RWPE1 (cell line): Measurements from ENCODE around the gene SORBS1.

ENCODE experiments used
- CTCF ChIA-PET: fragments of 350-600 bp; sonication (Branson Sonifier 250); formaldehyde crosslinking; extraction: SDS; loops from one replicate; lab custom pipeline; 2021; lab: Yijun Ruan, JAX
- POLR2A ChIA-PET: fragments of 400-600 bp; formaldehyde crosslinking; extraction: SDS; loops from one replicate; lab custom pipeline; 2020; ENCODE audit warnings: antibody characterized with exemption; ENCODE audit not compliant: low non-redundant PET; lab: Yijun Ruan, JAX
- DNase-seq: peaks from one replicate; pipeline ENCODE4 v3.0.0; 2012; ENCODE audit warnings: low spot score
- H3K27ac ChIP-seq: fragments of 450-650 bp; 2 replicates; pipeline ENCODE4 v1.5.1; 2017
- CTCF ChIP-seq: fragments of 450-650 bp; conservative IDR thresholded peaks from 2 replicates; pipeline ENCODE4 v1.5.1; 2017; ENCODE audit warnings: low read depth, mild to moderate bottlenecking

The SORBS1 gene

GRCh38 chr10:95264227-95265051 lies 296.7 kb downstream of the SORBS1 start:
- no peak for TF ChIP-seq CTCF
- peak overlapping the region; percentile 61 for H3K27ac ChIP-seq
- DNase-seq: peak; percentile 75
- CTCF ChIA-PET: interaction anchor here (1.1 to 1.4 kb wide), 2 partner anchors 47 to 99 kb away, joined by 4 read pairs; no protein-coding TSS in a partner anchor
- POLR2A ChIA-PET: no interaction called here

- peak overlapping the region; percentile 61 for H3K27ac ChIP-seq
- no peak for DNase-seq
- no peak for TF ChIP-seq CTCF
- ChIA-PET CTCF (interaction anchor here (1.1 to 1.4 kb wide), 2 partner anchors 47 to 100 kb away, joined by 4 read pairs; no protein-coding TSS in a partner anchor), POLR2A (no interaction called here)
Observed at GRCh38 chr10:95263864-95264226, 297.3 kb downstream of the SORBS1 start.

GRCh38 chr10:95262763-95263518 lies 298.2 kb downstream of the SORBS1 start:
- POLR2A ChIA-PET: no interaction called here
- no peak for TF ChIP-seq CTCF
- CTCF ChIA-PET: no interaction called here
- H3K27ac ChIP-seq: peak overlapping the region; percentile 57
- no peak for DNase-seq

GRCh38 chr10:95261926-95262325 lies 299.2 kb downstream of the SORBS1 start:
- no peak for TF ChIP-seq CTCF
- DNase-seq: no peak
- ChIA-PET CTCF (interaction anchor here (0.6 to 2.8 kb wide), 4 partner anchors 15 to 1252 kb away, joined by 5 to 10 read pairs (median 6); partner anchors contain the start of gene PDLIM1), POLR2A (no interaction called here)
- peak overlapping the region; percentile 84 for H3K27ac ChIP-seq
